Tibial artery (tissue), 4 donors: ENCODE data around the gene TFG.
"Not testable (repeated sequence)": the region's sequence is repeated elsewhere in the genome, so short reads cannot be mapped to it uniquely, and the experiment has no call there.

ENCODE experiments used
- DNase-seq, 2 donors: peaks; one replicate each; pipeline ENCODE4 v3.0.0-alpha.2; 2019
- H3K27ac ChIP-seq, 2 donors: fragments of 200-600 bp; sonication (generic) in 1 of 2; 1 replicate in 1 of 2; 2 replicates in 1 of 2; pipeline ENCODE4 v1.5.1; 2018 to 2019; ENCODE audit warnings: mild to moderate bottlenecking in 1 of 2
- H3K27me3 ChIP-seq, 2 donors: fragments of 200-600 bp; sonication (generic) in 1 of 2; one replicate each; pipeline versions ENCODE4 v1.5.1 to v1.6.0; 2016 to 2019
- H3K36me3 ChIP-seq, 3 donors: fragments of 200-600 bp; sonication (generic) in 2 of 3; one replicate each; pipeline ENCODE4 v1.5.1; 2016 to 2019; ENCODE audit warnings: mild to moderate bottlenecking in 2 of 3
- H3K4me1 ChIP-seq, 4 donors: fragments of 200-600 bp; sonication (generic) in 2 of 4; 1 replicate in 3 of 4; 2 replicates in 1 of 4; pipeline ENCODE4 v1.5.1; 2016 to 2019
- H3K4me3 ChIP-seq, 2 donors: fragments of 200-600 bp; sonication (generic) in 1 of 2; 1 replicate in 1 of 2; 2 replicates in 1 of 2; pipeline ENCODE4 v1.5.1; 2018 to 2019; ENCODE audit warnings: mild to moderate bottlenecking in 2 of 2
- H3K9me3 ChIP-seq, 3 donors: fragments of 200-600 bp; sonication (generic) in 1 of 3; one replicate each; pipeline ENCODE4 v1.5.1; 2016 to 2019
- CTCF ChIP-seq, 2 experiments: fragments of 200-600 bp in 1 of 2; fragments of 450-650 bp in 1 of 2; IDR thresholded peaks; one replicate each; pipeline ENCODE4 v1.5.1; 2017 to 2019; ENCODE audit warnings: antibody characterized with exemption in 2 of 2, mild to moderate bottlenecking in 1 of 2, moderate library complexity in 1 of 2
- intact Hi-C: fragments of 100-400 bp; cut with DNase I; formaldehyde crosslinking; loops from one replicate; pipeline ENCODE4 v1.15.0; 2023; ENCODE audit warnings: low total_unique reads

TFG gene

GRCh38 chr3:100708989-100709841 is at the start of gene TFG:
TFG (plus strand) TSS chr3:100709494; CDS start chr3:100713686, 4,192 bp downstream.
- Histone ChIP-seq H3K27ac (peak within 1 kb of the TSS; percentile 96), H3K4me1 (peaks cover 0 to 36% (median 21%) of the 10 kb centered on the region in 4 donors), H3K9me3 (no peaks in the 10 kb centered on the region), H3K27me3 (peaks cover 0 to 3% of the 10 kb centered on the region in 2 donors), H3K4me3 (peak within 1 kb of the TSS; percentile 74 to 81), H3K36me3 (peaks cover 0 to 7% (median 5%) of the 10 kb centered on the region in 3 donors)
- intact Hi-C loops, result no loop called here
- DNase-seq, result peak; percentile 95 to 99
- TF ChIP-seq CTCF (IDR thresholded peaks at IDR 0.05), result no peak

- intact Hi-C loops, H3K9me3 ChIP-seq, H3K27me3 ChIP-seq, DNase-seq, H3K36me3 ChIP-seq, H3K27ac ChIP-seq, H3K4me1 ChIP-seq, H3K4me3 ChIP-seq: not testable (repeated sequence)
Measured at GRCh38 chr3:100661294-100661693, 48.0 kb upstream of the TFG start.

GRCh38 chr3:100662113-100662823 is 47.0 kb upstream of the TFG start:
- Histone ChIP-seq H3K36me3 (no peaks in the 10 kb centered on the region), H3K27ac (no peak overlapping the region), H3K4me3 (no peak overlapping the region), H3K27me3 (no peaks in the 10 kb centered on the region), H3K9me3 (no peaks in the 10 kb centered on the region), H3K4me1 (no peaks in the 10 kb centered on the region)
- intact Hi-C loops, result no loop called here
- no peak for TF ChIP-seq CTCF (IDR thresholded peaks at IDR 0.05)
- DNase-seq, result no peak

- Histone ChIP-seq H3K27ac (no peak overlapping the region), H3K9me3 (no peaks in the 10 kb centered on the region), H3K27me3 (no peaks in the 10 kb centered on the region), H3K36me3 (no peaks in the 10 kb centered on the region), H3K4me1 (no peaks in the 10 kb centered on the region), H3K4me3 (no peak overlapping the region)
- TF ChIP-seq CTCF (IDR thresholded peaks at IDR 0.05), result no peak
- intact Hi-C loops, result no loop called here
- no peak for DNase-seq
Measured at GRCh38 chr3:100665230-100665629, 44.1 kb upstream of the TFG start.

GRCh38 chr3:100666699-100667098 is 42.6 kb upstream of the TFG start:
- not testable (repeated sequence) for H3K27ac ChIP-seq, DNase-seq

GRCh38 chr3:100667316-100667715 is 42.0 kb upstream of the TFG start:
- DNase-seq, H3K27ac ChIP-seq, H3K36me3 ChIP-seq, H3K27me3 ChIP-seq, H3K9me3 ChIP-seq, H3K4me1 ChIP-seq, intact Hi-C loops, H3K4me3 ChIP-seq: not testable (repeated sequence)

More at GRCh38 chr3:100666699-100667098, 42.6 kb upstream of the TFG start:
- H3K4me1 ChIP-seq, H3K4me3 ChIP-seq, H3K36me3 ChIP-seq, H3K27me3 ChIP-seq, H3K9me3 ChIP-seq, intact Hi-C loops: not testable (repeated sequence)

GRCh38 chr3:100670995-100671394 is 38.3 kb upstream of the TFG start:
- DNase-seq, H3K36me3 ChIP-seq, H3K4me3 ChIP-seq, H3K4me1 ChIP-seq, H3K9me3 ChIP-seq, H3K27ac ChIP-seq, intact Hi-C loops, H3K27me3 ChIP-seq: not testable (repeated sequence)
